GM18511 (cell line): ENCODE results near the gene ZNF574.
A peak's percentile ranks its signal among the peaks of the same experiment; 100 is the strongest.
"Not testable (repeated sequence)": the region's sequence is repeated elsewhere in the genome, so short reads cannot be mapped to it uniquely, and the experiment has no call there.

Experiments
- ATAC-seq: cut with Tn5 transposase; IDR thresholded peaks from one replicate; pipeline ENCODE4 v1.9.1; 2021; ENCODE audit warnings: mild to moderate bottlenecking, moderate library complexity; ENCODE audit not compliant: unreplicated experiment

The ZNF574 gene

GRCh38 chr19:42098781-42099180 lies 22.8 kb downstream of the ZNF574 start:
- no peak for ATAC-seq

GRCh38 chr19:42099336-42099925 lies 23.5 kb downstream of the ZNF574 start:
- no peak for ATAC-seq

GRCh38 chr19:42100241-42100640 lies 24.3 kb downstream of the ZNF574 start:
- not testable (repeated sequence) for ATAC-seq

- ATAC-seq: no peak
Measured at GRCh38 chr19:42102877-42103276, 26.9 kb downstream of the ZNF574 start.

GRCh38 chr19:42105368-42105767 lies 29.4 kb downstream of the ZNF574 start:
- ATAC-seq: no peak

GRCh38 chr19:42108527-42109389 lies 32.8 kb downstream of the ZNF574 start:
- ATAC-seq: peak; percentile 81

- no peak for ATAC-seq
Measured at GRCh38 chr19:42109896-42110295, 33.9 kb downstream of the ZNF574 start.

- ATAC-seq: no peak
Measured at GRCh38 chr19:42110658-42111057, 34.7 kb downstream of the ZNF574 start.

GRCh38 chr19:42111384-42111783 lies 35.4 kb downstream of the ZNF574 start:
- no peak for ATAC-seq

GRCh38 chr19:42111811-42112210 lies 35.8 kb downstream of the ZNF574 start:
- ATAC-seq: no peak

- peak; percentile 78 for ATAC-seq
Measured at GRCh38 chr19:42113641-42114348, 37.8 kb downstream of the ZNF574 start.

- peak; percentile 74 for ATAC-seq
Measured at GRCh38 chr19:42114412-42114811, 38.4 kb downstream of the ZNF574 start.

- no peak for ATAC-seq
Measured at GRCh38 chr19:42115219-42115618, 39.3 kb downstream of the ZNF574 start.

- no peak for ATAC-seq
Measured at GRCh38 chr19:42115705-42116104, 39.7 kb downstream of the ZNF574 start.

GRCh38 chr19:42116308-42117075 lies 40.5 kb downstream of the ZNF574 start:
- no peak for ATAC-seq

GRCh38 chr19:42117076-42117475 lies 41.1 kb downstream of the ZNF574 start:
- no peak for ATAC-seq

- ATAC-seq: no peak
Measured at GRCh38 chr19:42120276-42120980, 44.5 kb downstream of the ZNF574 start.

- no peak for ATAC-seq
Measured at GRCh38 chr19:42121036-42121621, 45.2 kb downstream of the ZNF574 start.

- ATAC-seq: no peak
Measured at GRCh38 chr19:42121656-42122069, 45.7 kb downstream of the ZNF574 start.
